ENCODE data around the gene SPOCK2.
"Not testable (repeated sequence)": the region's sequence is repeated elsewhere in the genome, so short reads cannot be mapped to it uniquely, and the experiment has no call there.

Gene SPOCK2

GRCh38 chr10:72032409-72033162 lies 55.8 kb downstream of the SPOCK2 start:
- not testable (repeated sequence) for DNase-seq (ENCODE audit: low spot score)

DNA sequence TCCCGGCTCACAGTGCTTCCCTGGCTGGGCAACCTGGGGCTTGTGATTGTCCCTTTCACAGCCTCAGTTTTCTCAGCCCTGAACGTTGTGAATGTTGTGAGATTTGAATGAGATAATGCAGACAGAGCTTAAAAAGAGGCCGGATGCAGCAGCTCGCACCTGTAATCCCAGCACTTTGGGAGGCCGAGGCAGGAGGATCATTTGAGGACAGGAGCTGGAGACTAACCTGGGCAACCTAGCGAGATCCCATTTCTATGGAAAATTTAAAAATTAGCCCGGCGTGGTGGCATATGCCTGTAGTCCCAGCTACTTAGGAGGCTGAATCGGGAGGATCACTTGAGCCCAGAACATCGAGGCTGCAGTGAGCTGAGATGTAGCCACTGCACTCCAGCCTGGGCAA lies 56.6 kb downstream of the SPOCK2 start:
- DNase-seq (ENCODE audit: low spot score), result no peak

DNA sequence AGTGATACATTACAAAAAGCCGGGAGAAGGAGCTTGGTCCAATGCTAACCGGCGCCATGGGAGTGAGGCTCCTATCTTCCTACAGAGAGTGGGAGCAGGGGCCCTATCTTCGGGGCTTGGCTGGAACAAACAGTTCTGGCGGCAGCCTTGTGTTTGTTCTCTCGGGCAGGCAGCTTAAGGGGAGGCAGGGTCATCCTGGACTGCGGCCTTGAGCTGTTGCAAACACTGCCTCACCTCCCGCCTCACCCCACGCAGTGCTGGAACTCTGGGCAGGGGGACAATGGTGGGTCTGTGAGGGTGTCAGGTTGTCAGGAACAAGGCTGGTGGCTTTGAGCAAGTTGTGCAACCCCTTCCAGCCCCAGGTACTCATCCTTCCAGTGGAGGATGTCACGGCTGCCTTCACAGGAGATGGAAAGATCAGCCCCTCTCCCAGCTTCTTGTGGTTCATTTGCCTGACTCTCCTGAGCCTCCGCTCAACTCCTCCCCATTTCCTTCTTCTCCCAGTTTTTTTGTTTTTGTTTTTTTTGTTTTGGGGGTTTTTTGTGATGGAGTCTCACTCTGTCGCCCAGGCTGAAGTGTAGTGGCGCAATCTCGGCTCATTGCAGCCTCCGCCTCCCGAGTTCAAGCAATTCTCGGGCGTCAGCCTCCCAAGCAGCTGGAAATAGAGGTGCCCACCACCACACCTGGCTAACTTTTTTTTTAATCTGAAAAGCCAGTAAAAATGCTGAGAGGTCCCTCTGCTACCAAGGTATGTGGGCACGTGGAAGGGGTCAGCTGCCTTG lies 57.4 kb downstream of the SPOCK2 start:
- DNase-seq (ENCODE audit: low spot score), result no peak

GRCh38 chr10:72029414-72029813 lies 58.9 kb downstream of the SPOCK2 start:
- DNase-seq (ENCODE audit: low spot score), result no peak

DNA sequence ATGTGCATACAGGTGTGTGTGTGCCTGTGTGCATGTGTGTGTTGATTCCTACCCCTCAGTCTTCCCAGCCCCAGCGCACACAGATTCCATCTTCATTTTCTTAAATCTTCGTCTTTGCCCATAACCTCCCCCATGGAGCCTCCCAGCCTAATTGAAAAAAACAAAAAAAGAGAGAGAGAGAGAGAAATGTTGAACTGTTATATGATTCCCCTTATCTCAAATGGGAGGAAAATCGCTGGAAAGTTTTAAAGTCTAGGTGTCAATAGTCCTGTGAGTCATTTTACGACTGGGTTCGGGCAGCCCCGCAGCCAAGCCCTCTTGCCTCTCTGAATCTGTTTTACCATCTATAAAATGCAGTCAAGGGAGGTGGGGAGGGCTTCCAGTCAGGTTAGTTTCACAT lies 60.9 kb downstream of the SPOCK2 start:
- DNase-seq (ENCODE audit: low spot score), result no peak

GRCh38 chr10:72026278-72027111 lies 61.9 kb downstream of the SPOCK2 start:
- no peak for DNase-seq (ENCODE audit: low spot score)

DNA sequence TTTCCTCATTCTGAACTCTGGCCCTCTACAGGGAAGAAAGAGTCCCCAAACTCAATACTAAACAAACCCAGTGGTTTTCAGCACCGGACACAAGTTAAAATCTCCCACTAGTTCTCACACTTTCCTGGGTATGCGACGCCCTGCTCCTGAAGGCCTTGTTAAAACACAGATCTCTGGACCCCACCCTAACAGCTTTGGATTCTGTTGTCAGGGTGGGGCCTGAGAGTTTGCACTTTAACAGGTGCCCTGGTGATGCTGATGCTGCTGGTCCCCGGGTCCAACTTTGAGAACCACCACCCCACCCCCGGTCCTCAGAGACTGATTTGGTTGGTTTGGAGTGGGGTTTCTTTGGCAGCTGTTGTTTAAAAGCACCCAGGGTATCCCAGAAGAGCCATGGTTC lies 62.5 kb downstream of the SPOCK2 start:
- DNase-seq (ENCODE audit: low spot score), result no peak

- no peak for DNase-seq (ENCODE audit: low spot score)
Measured at GRCh38 chr10:72025400-72025799, 63.0 kb downstream of the SPOCK2 start.

DNA sequence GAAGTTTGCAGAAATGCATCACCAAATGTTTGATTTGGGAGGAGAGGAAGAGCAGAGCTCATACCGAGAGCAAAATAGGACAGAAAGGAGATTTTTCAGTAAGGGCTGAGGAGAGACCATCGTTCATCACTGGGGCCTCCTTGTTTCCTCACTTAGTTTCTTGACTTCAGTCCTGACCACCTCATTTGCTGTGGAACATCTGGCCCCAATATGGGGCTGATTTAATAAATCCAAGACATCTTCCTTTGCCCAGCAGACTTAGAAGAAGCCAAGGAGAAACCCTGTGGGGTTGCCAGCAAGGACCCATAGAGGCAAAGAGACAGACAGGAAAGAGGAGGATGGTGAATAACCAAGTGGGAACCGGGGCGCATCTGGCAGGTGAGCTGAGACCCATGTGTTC lies 63.8 kb downstream of the SPOCK2 start:
- DNase-seq (ENCODE audit: low spot score), result no peak

DNA sequence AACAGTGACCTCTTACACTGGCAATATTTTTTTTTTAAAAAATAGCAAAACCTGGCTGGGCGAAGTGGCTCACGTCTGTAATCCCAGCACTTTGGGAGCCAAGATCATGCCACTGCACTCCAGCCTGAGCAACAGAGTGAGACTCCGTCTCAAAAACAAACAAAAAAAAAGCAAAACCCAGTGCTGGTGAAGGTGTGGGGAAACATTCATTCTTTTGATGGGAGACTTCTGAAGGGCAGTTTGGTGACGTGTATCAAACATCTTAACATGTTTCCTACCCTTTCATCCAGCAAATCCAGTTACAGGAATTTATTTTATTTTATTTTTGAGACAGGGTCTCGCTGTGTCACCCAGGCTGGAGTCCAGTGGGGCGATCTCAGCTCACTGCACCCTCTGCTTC lies 66.1 kb downstream of the SPOCK2 start:
- no peak for DNase-seq (ENCODE audit: low spot score)

DNA sequence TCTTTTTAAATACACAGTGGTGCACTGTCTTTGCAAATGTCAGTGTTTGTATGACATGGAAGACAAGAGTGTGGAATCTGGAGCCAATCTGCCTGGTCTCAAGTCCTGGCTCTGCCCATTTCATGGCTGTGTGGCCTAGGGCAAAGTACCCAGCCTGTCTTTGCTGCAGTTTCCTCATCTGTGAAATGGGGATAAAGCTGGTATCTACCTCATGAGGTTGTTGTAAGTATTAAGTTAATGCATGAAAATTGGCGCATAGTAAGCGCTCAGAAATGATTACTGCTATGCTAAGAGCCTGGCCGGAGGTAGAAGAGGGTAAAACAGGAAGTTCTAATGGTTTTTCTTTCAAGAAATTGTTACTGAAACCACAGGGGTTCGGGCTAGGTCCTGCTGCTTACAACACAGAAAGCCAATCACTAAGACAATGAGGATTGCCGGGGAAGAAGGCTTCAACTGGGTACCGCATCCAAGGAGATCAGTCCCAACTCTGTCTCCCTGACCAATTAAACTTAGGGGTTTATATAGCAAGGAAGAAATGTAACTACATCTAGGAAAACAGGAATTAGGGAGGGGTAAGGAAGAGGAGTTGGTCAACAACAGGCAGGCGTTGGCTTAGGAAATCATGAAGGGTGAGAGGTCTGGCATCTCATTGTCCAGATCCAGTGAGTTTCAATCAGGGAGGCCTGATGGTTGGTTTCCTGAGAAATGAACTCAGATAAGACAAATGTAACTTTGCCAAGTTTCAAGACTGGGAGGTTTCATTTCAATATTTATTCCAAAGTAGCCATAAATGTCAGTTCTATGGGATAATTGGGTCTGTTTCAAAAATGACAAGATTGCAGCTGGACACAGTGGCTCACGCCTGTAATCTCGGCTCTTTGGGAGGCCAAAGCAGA lies 67.2 kb downstream of the SPOCK2 start:
- DNase-seq (ENCODE audit: low spot score), result no peak

DNA sequence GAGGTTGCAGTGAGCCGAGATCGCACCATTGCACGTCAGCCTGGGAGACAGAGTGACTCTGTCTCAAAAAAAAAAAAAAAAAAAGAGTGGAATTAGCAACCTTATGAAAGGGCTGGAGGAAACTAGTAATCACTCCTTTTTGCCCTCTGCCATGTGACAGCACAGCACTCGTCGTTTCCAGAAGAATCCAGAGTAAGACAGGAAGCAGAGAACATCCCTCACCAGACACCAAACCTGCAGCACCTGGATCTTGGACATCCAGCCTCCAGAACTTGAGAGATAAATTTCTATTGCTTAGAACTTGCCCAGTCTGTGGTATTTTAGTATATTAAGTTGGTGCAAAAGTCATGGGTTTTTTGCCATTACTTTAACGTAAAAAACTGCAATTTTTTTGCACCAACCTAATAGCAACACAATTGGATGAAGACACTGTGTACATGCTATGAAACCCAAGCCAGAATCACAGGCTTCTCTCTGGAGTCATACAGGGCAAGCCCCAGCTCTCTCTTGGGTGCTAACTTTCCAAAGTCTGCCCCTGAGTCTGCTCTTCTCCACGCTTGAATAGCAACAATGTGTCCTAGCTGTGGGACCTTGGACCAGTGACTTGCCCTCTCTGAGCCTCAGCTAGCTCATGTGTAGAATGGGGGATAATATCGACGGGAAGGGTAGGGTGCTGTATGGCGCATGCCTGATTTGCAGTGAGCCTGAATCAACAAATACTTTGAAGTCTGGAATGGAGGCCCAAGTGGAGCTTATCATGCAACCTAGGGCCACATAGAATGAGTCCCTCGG lies 69.1 kb downstream of the SPOCK2 start:
- no peak for DNase-seq (ENCODE audit: low spot score)

GRCh38 chr10:72016608-72017300 lies 71.6 kb downstream of the SPOCK2 start:
- no peak for DNase-seq (ENCODE audit: low spot score)

DNA sequence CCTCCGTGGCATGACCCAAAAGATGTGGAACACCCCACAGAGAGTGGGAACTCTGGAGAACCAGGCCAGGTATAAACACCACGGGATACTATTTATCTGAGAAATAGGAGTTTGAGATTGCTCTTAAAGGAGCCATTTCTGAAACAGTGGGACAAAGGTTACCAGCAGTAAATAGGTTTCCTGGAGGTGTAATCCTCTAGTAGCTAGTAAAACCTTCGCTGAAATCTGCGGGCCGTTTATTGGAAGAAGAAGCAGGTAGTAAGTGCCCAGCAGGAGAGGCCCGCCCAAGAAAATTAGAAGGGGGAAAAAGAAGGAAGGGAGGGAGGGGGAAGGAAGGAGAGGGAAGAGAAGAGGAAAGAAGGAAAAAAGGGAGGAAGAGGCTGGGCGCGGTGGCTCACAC lies 72.5 kb downstream of the SPOCK2 start:
- no peak for DNase-seq (ENCODE audit: low spot score)

GRCh38 chr10:72014785-72015480 lies 73.4 kb downstream of the SPOCK2 start:
- no peak for DNase-seq (ENCODE audit: low spot score)

DNA sequence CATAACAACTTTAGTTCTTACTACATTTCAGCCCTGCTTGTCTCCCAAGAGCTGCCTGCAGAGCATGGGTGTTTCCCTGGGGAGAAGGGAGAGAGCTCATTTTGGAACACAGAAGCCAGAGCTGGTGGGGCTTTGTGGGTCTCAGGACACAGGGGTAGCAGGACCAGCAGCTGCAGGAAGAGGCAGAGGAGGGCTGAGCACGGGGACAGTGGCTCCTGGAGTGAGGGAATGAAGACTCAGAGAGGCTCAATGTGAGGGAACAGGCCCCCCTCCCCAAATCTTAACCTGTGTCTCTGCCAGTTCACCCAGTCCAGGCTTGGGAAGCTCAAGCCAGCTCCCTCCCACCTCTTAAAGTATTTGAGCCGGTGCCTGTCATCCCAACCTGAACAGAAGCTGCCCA lies 74.2 kb downstream of the SPOCK2 start:
- no peak for DNase-seq (ENCODE audit: low spot score)

- no peak for DNase-seq (ENCODE audit: low spot score)
Measured at GRCh38 chr10:72013202-72013945, 75.0 kb downstream of the SPOCK2 start.

- DNase-seq (ENCODE audit: low spot score), result no peak
Measured at GRCh38 chr10:72012796-72013195, 75.6 kb downstream of the SPOCK2 start.

- no peak for DNase-seq (ENCODE audit: low spot score)
Measured at GRCh38 chr10:72011976-72012512, 76.3 kb downstream of the SPOCK2 start.
